Activated T-helper 1 cell treated with Interleukin-2 at 50 U/mL for 16 hours (primary cell): ENCODE results near the gene EAF1.
A peak's percentile ranks its signal among the peaks of the same experiment; 100 is the strongest.
"Not testable (repeated sequence)": the region's sequence is repeated elsewhere in the genome, so short reads cannot be mapped to it uniquely, and the experiment has no call there.

Experiments
- DNase-seq: peaks from one replicate; pipeline ENCODE4 v3.0.0-alpha.2; 2020; ENCODE audit warnings: low read depth

The EAF1 gene

GRCh38 chr3:15427182-15427880 lies at the start of gene EAF1, which contains the start of gene METTL6:
TSS of gene EAF1 (plus strand) at chr3:15427598. CDS start at chr3:15427780, 182 bp downstream.
TSS of gene METTL6 (minus strand) at chr3:15427544. CDS start at chr3:15426511, 1,033 bp downstream.
- peak; percentile 78 for DNase-seq

GRCh38 chr3:15377961-15378791 lies 49.2 kb upstream of the EAF1 start:
- DNase-seq, result peak; percentile 89

GRCh38 chr3:15380980-15381890 lies 46.2 kb upstream of the EAF1 start:
- DNase-seq, result no peak

- DNase-seq, result no peak
Observed at GRCh38 chr3:15382405-15382923, 44.9 kb upstream of the EAF1 start.

GRCh38 chr3:15384510-15385237 lies 42.7 kb upstream of the EAF1 start:
- DNase-seq, result no peak

- DNase-seq, result not testable (repeated sequence)
Observed at GRCh38 chr3:15385238-15385695, 42.1 kb upstream of the EAF1 start.

GRCh38 chr3:15385901-15386653 lies 41.3 kb upstream of the EAF1 start:
- DNase-seq, result no peak

GRCh38 chr3:15386654-15386955 lies 40.8 kb upstream of the EAF1 start:
- DNase-seq, result not testable (repeated sequence)

GRCh38 chr3:15387171-15387581 lies 40.2 kb upstream of the EAF1 start:
- DNase-seq, result no peak

- DNase-seq, result no peak
Observed at GRCh38 chr3:15387735-15388134, 39.7 kb upstream of the EAF1 start.

- not testable (repeated sequence) for DNase-seq
Observed at GRCh38 chr3:15388335-15388734, 39.1 kb upstream of the EAF1 start.

- no peak for DNase-seq
Observed at GRCh38 chr3:15390460-15390859, 36.9 kb upstream of the EAF1 start.

GRCh38 chr3:15391007-15391406 lies 36.4 kb upstream of the EAF1 start:
- DNase-seq, result no peak

- DNase-seq, result not testable (repeated sequence)
Observed at GRCh38 chr3:15393252-15393651, 34.1 kb upstream of the EAF1 start.

- DNase-seq, result not testable (repeated sequence)
Observed at GRCh38 chr3:15398731-15399133, 28.7 kb upstream of the EAF1 start.

GRCh38 chr3:15399970-15400369 lies 27.4 kb upstream of the EAF1 start:
- no peak for DNase-seq

- DNase-seq, result no peak
Observed at GRCh38 chr3:15401936-15402335, 25.5 kb upstream of the EAF1 start.

GRCh38 chr3:15403495-15403894 lies 23.9 kb upstream of the EAF1 start:
- no peak for DNase-seq

- no peak for DNase-seq
Observed at GRCh38 chr3:15403965-15404364, 23.4 kb upstream of the EAF1 start.

- no peak for DNase-seq
Observed at GRCh38 chr3:15404767-15405166, 22.6 kb upstream of the EAF1 start.
